ENCODE measurements around the gene USP17L12. TPM values are rescaled to one million over a fixed set of nuclear protein-coding genes. Genes with fewer than 3 reads are reported as not detected.
"Not testable (repeated sequence)": the region's sequence is repeated elsewhere in the genome, so short reads cannot be mapped to it uniquely, and the experiment has no call there.

USP17L12 gene, protein sequence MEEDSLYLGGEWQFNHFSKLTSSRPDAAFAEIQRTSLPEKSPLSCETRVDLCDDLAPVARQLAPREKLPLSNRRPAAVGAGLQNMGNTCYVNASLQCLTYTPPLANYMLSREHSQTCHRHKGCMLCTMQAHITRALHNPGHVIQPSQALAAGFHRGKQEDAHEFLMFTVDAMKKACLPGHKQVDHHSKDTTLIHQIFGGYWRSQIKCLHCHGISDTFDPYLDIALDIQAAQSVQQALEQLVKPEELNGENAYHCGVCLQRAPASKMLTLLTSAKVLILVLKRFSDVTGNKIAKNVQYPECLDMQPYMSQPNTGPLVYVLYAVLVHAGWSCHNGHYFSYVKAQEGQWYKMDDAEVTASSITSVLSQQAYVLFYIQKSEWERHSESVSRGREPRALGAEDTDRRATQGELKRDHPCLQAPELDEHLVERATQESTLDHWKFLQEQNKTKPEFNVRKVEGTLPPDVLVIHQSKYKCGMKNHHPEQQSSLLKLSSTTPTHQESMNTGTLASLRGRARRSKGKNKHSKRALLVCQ
- total RNA-seq: not detected in 2 replicates
- not detected for polyA plus RNA-seq (2012)

DNA sequence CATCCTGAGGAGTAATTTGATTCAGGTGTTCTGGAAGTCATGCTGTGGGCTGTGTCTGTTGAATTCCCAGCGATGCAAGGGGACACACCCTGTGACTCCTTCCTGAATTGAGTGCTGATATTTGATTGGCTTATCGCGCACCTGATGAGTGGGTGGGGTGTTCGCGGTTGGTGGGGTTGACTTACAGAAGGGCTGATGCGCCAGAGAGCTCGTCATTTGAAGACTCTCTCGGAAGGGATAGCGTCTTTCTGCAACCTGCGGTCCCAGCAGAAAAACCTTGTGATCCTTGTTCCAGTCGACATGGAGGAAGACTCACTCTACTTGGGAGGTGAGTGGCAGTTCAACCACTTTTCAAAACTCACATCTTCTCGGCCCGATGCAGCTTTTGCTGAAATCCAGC is at the start of gene USP17L12:
Gene USP17L12 (plus strand): TSS at position 301 of the 400 bp plus-strand sequence. CDS start 0 bp downstream, at position 301.
- DNase-seq (ENCODE audit: low read depth): not testable (repeated sequence)

DNA sequence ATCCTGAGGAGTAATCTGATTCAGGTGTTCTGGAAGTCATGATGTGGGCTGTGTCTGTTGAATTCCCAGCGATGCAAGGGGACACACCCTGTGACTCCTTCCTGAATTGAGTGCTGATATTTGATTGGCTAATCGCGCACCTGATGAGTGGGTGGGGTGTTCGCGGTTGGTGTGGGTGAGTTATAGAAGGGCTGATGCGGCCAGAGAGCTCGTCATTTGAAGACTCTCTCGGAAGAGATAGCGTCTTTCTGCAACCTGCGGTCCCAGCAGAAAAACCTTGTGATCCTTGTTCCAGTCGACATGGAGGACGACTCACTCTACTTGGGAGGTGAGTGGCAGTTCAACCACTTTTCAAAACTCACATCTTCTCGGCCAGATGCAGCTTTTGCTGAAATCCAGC is 9.6 kb upstream of the USP17L12 start, which contains the start of gene USP17L10:
Gene USP17L10 (plus strand): TSS at position 301 of the 400 bp plus-strand sequence. CDS start 0 bp downstream, at position 301.
- not testable (repeated sequence) for DNase-seq (ENCODE audit: low read depth)

DNA sequence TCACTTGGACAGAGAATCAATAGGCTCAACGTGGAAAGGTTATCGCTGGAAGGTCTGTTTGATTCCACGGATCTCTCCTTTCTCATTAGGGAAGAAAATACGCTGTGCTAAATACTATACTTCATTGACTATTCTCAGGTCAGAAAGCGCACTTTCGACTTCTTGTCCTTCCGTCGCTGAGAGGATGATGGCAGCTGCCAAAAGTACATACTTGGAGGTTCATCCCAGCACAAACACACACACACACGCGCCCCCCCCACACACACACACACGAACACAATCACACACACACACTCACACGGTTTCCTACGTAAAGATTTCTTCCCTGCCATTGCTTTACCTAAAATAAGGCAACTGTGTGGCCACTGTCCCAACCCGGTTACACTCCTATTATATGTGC is 5.3 kb upstream of the USP17L12 start:
- not testable (repeated sequence) for DNase-seq (ENCODE audit: low read depth)

DNA sequence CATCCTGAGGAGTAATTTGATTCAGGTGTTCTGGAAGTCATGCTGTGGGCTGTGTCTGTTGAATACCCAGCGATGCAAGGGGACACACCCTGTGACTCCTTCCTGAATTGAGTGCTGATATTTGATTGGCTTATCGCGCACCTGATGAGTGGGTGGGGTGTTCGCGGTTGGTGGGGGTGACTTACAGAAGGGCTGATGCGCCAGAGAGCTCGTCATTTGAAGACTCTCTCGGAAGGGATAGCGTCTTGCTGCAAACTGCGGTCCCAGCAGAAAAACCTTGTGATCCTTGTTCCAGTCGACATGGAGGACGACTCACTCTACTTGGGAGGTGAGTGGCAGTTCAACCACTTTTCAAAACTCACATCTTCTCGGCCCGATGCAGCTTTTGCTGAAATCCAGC is 4.8 kb upstream of the USP17L12 start, which contains the start of gene USP17L11:
Gene USP17L11 (plus strand): TSS at position 301 of the 400 bp plus-strand sequence. CDS start 0 bp downstream, at position 301.
- DNase-seq (ENCODE audit: low read depth): not testable (repeated sequence)

DNA sequence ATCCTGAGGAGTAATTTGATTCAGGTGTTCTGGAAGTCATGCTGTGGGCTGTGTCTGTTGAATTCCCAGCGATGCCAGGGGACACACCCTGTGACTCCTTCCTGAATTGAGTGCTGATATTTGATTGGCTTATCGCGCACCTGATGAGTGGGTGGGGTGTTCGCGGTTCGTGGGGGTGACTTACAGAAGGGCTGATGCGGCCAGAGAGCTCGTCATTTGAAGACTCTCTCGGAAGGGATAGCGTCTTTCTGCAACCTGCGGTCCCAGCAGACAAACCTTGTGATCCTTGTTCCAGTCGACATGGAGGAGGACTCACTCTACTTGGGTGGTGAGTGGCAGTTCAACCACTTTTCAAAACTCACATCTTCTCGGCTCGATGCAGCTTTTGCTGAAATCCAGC is 4.6 kb downstream of the USP17L12 start, which contains the start of gene USP17L13:
Gene USP17L13 (plus strand): TSS at position 301 of the 400 bp plus-strand sequence. CDS start 0 bp downstream, at position 301.
- not testable (repeated sequence) for DNase-seq (ENCODE audit: low read depth)

DNA sequence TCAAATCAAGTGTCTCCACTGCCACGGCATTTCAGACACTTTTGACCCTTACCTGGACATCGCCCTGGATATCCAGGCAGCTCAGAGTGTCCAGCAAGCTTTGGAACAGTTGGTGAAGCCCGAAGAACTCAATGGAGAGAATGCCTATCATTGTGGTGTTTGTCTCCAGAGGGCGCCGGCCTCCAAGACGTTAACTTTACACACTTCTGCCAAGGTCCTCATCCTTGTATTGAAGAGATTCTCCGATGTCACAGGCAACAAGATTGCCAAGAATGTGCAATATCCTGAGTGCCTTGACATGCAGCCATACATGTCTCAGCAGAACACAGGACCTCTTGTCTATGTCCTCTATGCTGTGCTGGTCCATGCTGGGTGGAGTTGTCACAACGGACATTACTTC is 10.3 kb downstream of the USP17L12 start:
- DNase-seq (ENCODE audit: low read depth): not testable (repeated sequence)

DNA sequence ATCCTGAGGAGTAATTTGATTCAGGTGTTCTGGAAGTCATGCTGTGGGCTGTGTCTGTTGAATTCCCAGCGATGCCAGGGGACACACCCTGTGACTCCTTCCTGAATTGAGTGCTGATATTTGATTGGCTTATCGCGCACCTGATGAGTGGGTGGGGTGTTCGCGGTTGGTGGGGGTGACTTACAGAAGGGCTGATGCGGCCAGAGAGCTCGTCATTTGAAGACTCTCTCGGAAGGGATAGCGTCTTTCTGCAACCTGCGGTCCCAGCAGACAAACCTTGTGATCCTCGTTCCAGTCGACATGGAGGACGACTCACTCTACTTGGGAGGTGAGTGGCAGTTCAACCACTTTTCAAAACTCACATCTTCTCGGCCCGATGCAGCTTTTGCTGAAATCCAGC is 14.1 kb downstream of the USP17L12 start, which contains the start of gene USP17L15:
Gene USP17L15 (plus strand): TSS at position 301 of the 400 bp plus-strand sequence. CDS start 0 bp downstream, at position 301.
- not testable (repeated sequence) for DNase-seq (ENCODE audit: low read depth)

DNA sequence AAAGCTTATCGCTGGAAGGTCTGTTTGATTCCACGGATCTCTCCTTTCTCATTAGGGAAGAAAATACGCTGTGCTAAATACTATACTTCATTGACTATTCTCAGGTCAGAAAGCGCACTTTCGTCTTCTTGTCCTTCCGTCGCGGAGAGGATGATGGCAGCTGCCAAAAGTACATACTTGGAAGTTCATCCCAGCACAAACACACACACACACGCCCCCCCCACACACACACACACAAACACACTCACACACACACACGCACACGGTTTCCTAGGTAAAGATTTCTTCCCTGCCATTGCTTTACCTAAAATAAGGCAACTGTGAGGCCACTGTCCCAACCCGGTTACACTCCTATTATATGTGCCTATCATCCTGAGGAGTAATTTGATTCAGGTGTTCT is 18.5 kb downstream of the USP17L12 start:
- DNase-seq (ENCODE audit: low read depth): not testable (repeated sequence)

DNA sequence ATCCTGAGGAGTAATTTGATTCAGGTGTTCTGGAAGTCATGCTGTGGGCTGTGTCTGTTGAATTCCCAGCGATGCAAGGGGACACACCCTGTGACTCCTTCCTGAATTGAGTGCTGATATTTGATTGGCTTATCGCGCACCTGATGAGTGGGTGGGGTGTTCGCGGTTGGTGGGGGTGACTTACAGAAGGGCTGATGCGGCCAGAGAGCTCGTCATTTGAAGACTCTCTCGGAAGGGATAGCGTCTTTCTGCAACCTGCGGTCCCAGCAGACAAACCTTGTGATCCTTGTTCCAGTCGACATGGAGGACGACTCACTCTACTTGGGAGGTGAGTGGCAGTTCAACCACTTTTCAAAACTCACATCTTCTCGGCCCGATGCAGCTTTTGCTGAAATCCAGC is 23.6 kb downstream of the USP17L12 start, which contains the start of gene USP17L17:
Gene USP17L17 (plus strand): TSS at position 301 of the 400 bp plus-strand sequence. CDS start 0 bp downstream, at position 301.
- DNase-seq (ENCODE audit: low read depth): not testable (repeated sequence)

DNA sequence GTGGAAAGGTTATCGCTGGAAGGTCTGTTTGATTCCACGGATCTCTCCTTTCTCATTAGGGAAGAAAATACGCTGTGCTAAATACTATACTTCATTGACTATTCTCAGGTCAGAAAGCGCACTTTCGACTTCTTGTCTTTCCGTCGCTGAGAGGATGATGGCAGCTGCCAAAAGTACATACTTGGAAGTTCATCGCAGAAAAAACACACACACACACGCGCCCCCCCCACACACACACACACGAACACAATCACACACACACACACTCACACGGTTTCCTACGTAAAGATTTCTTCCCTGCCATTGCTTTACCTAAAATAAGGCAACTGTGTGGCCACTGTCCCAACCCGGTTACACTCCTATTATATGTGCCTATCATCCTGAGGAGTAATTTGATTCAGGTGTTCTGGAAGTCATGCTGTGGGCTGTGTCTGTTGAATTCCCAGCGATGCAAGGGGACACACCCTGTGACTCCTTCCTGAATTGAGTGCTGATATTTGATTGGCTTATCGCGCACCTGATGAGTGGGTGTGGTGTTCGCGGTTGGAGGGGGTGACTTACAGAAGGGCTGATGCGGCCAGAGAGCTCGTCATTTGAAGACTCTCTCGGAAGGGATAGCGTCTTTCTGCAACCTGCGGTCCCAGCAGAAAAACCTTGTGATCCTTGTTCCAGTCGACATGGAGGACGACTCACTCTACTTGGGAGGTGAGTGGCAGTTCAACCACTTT is 28.2 kb downstream of the USP17L12 start, which contains the start of gene USP17L18:
Gene USP17L18 (plus strand): TSS at position 678 of the 728 bp plus-strand sequence. CDS start 0 bp downstream, at position 678.
- not testable (repeated sequence) for DNase-seq (ENCODE audit: low read depth)

DNA sequence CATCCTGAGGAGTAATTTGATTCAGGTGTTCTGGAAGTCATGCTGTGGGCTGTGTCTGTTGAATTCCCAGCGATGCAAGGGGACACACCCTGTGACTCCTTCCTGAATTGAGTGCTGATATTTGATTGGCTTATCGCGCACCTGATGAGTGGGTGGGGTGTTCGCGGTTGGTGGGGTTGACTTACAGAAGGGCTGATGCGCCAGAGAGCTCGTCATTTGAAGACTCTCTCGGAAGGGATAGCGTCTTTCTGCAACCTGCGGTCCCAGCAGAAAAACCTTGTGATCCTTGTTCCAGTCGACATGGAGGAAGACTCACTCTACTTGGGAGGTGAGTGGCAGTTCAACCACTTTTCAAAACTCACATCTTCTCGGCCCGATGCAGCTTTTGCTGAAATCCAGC is 33.1 kb downstream of the USP17L12 start, which contains the start of gene USP17L19:
Gene USP17L19 (plus strand): TSS at position 301 of the 400 bp plus-strand sequence. CDS start 0 bp downstream, at position 301.
- DNase-seq (ENCODE audit: low read depth): not testable (repeated sequence)

DNA sequence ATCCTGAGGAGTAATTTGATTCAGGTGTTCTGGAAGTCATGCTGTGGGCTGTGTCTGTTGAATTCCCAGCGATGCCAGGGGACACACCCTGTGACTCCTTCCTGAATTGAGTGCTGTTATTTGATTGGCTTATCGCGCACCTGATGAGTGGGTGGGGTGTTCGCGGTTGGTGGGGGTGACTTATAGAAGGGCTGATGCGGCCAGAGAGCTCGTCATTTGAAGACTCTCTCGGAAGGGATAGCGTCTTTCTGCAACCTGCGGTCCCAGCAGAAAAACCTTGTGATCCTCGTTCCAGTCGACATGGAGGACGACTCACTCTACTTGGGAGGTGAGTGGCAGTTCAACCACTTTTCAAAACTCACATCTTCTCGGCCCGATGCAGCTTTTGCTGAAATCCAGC is 37.9 kb downstream of the USP17L12 start, which contains the start of gene USP17L20:
Gene USP17L20 (plus strand): TSS at position 301 of the 400 bp plus-strand sequence. CDS start 0 bp downstream, at position 301.
- DNase-seq (ENCODE audit: low read depth): not testable (repeated sequence)

DNA sequence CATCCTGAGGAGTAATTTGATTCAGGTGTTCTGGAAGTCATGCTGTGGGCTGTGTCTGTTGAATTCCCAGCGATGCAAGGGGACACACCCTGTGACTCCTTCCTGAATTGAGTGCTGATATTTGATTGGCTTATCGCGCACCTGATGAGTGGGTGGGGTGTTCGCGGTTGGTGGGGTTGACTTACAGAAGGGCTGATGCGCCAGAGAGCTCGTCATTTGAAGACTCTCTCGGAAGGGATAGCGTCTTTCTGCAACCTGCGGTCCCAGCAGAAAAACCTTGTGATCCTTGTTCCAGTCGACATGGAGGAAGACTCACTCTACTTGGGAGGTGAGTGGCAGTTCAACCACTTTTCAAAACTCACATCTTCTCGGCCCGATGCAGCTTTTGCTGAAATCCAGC is 42.6 kb downstream of the USP17L12 start, which contains the start of gene USP17L21:
Gene USP17L21 (plus strand): TSS at position 301 of the 400 bp plus-strand sequence. CDS start 0 bp downstream, at position 301.
- DNase-seq (ENCODE audit: low read depth): not testable (repeated sequence)

DNA sequence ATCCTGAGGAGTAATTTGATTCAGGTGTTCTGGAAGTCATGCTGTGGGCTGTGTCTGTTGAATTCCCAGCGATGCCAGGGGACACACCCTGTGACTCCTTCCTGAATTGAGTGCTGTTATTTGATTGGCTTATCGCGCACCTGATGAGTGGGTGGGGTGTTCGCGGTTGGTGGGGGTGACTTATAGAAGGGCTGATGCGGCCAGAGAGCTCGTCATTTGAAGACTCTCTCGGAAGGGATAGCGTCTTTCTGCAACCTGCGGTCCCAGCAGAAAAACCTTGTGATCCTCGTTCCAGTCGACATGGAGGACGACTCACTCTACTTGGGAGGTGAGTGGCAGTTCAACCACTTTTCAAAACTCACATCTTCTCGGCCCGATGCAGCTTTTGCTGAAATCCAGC is 47.4 kb downstream of the USP17L12 start, which contains the start of gene USP17L22:
Gene USP17L22 (plus strand): TSS at position 301 of the 400 bp plus-strand sequence. CDS start 0 bp downstream, at position 301.
- not testable (repeated sequence) for DNase-seq (ENCODE audit: low read depth)

Other genes starting within 250 kb of the USP17L12 start
- not detected in 2 replicates for gene FAM90A26, start 49.7 kb upstream of the USP17L12 start, total RNA-seq
- gene USP17L10, start 9.5 kb upstream of the USP17L12 start, total RNA-seq: not detected in 2 replicates
- not detected in 2 replicates for gene USP17L11, start 4.7 kb upstream of the USP17L12 start, total RNA-seq
- gene USP17L13, start 4.7 kb downstream of the USP17L12 start, total RNA-seq: not detected in 2 replicates
- gene USP17L15, start 14.2 kb downstream of the USP17L12 start, total RNA-seq: not detected in 2 replicates
- not detected in 2 replicates for gene USP17L17, start 23.7 kb downstream of the USP17L12 start, total RNA-seq
- not detected in 2 replicates for gene USP17L18, start 28.5 kb downstream of the USP17L12 start, total RNA-seq
- gene USP17L19, start 33.2 kb downstream of the USP17L12 start, total RNA-seq: not detected in 2 replicates
- not detected in 2 replicates for gene USP17L20, start 38.0 kb downstream of the USP17L12 start, total RNA-seq
- not detected in 2 replicates for gene USP17L21, start 42.7 kb downstream of the USP17L12 start, total RNA-seq
- not detected in 2 replicates for gene USP17L22, start 47.5 kb downstream of the USP17L12 start, total RNA-seq
- gene USP17L24, start 105.0 kb downstream of the USP17L12 start, total RNA-seq: not detected in 2 replicates
- gene USP17L25, start 109.8 kb downstream of the USP17L12 start, total RNA-seq: not detected in 2 replicates
- not detected in 2 replicates for gene USP17L26, start 114.5 kb downstream of the USP17L12 start, total RNA-seq
- not detected in 2 replicates for gene USP17L5, start 119.3 kb downstream of the USP17L12 start, total RNA-seq
- gene USP17L27, start 124.0 kb downstream of the USP17L12 start, total RNA-seq: not detected in 2 replicates
- gene USP17L28, start 128.7 kb downstream of the USP17L12 start, total RNA-seq: not detected in 2 replicates
- gene USP17L29, start 133.5 kb downstream of the USP17L12 start, total RNA-seq: not detected in 2 replicates
- not detected in 2 replicates for gene USP17L30, start 143.0 kb downstream of the USP17L12 start, total RNA-seq
- gene DEFB131A, start 224.3 kb downstream of the USP17L12 start, total RNA-seq: not detected in 2 replicates

All from myocyte (in vitro differentiated cells).